B cell (primary cell): ENCODE data around the gene PREP. TPM values are rescaled to one million over a fixed set of nuclear protein-coding genes. Genes with fewer than 3 reads are reported as not detected.

Source experiments
- ATAC-seq: fragments of 200-7000 bp; cut with Tn5 transposase; one replicate; pipeline ENCODE4 v1.10.0; 2021; ENCODE audit warnings: low read depth, mild to moderate bottlenecking, moderate number of reproducible peaks, moderate library complexity
- CTCF ChIA-PET: fragments of 350-600 bp; sonication (Branson Sonifier 250); formaldehyde crosslinking; loops from one replicate; lab custom pipeline; 2021; ENCODE audit warnings: antibody characterized with exemption, inconsistent platforms; lab: Charles Lee
- POLR2A ChIA-PET: fragments of 350-600 bp; sonication (Branson Sonifier 250); formaldehyde crosslinking; loops from one replicate; lab custom pipeline; 2021; ENCODE audit warnings: antibody characterized with exemption; lab: Charles Lee
- DNase-seq: peaks from one replicate; pipeline ENCODE4 v3.0.0; 2013
- H2AFZ ChIP-seq: 2 replicates; pipeline ENCODE4 v1.6.1; 2012; ENCODE audit warnings: mild to moderate bottlenecking, low read depth, low read length; ENCODE audit not compliant: insufficient read depth, poor library complexity, severe bottlenecking
- H3K27ac ChIP-seq, 2 donors: 1 replicate in 1 of 2; 2 replicates in 1 of 2; pipeline ENCODE4 v1.5.1; 2012 to 2013; ENCODE audit warnings: low read length in 2 of 2, mild to moderate bottlenecking in 2 of 2, moderate library complexity in 1 of 2
- H3K27me3 ChIP-seq, 4 experiments: fragments of 200-600 bp in 1 of 4; sonication (generic) in 1 of 4; replicated peaks in 1 of 4; 1 replicate in 2 of 4; 2 replicates in 2 of 4; pipeline versions ENCODE4 v1.6.1 to v1.7.0; 2013 to 2016; ENCODE audit warnings: low read length in 3 of 4, mild to moderate bottlenecking in 2 of 4, mixed read lengths in 1 of 4, moderate library complexity in 1 of 4; ENCODE audit not compliant: insufficient read depth in 4 of 4, control insufficient read depth in 3 of 4; ENCODE audit errors: control extremely low read depth in 1 of 4
- H3K36me3 ChIP-seq, 2 experiments: replicated peaks in 1 of 2; 1 replicate in 1 of 2; 2 replicates in 1 of 2; pipeline versions ENCODE4 v1.6.1 to v1.7.1; 2013; ENCODE audit warnings: low read length in 1 of 2; ENCODE audit not compliant: insufficient read depth in 2 of 2, control insufficient read depth in 1 of 2; ENCODE audit errors: control extremely low read depth in 1 of 2, extremely low read depth in 1 of 2
- H3K4me1 ChIP-seq, 2 donors: fragments of 200-600 bp in 1 of 2; sonication (generic) in 1 of 2; 1 replicate in 1 of 2; 2 replicates in 1 of 2; pipeline versions ENCODE4 v1.5.1 to v1.6.1; 2013 to 2017; ENCODE audit warnings: low read length in 2 of 2; ENCODE audit not compliant: control insufficient read depth in 2 of 2, insufficient read depth in 2 of 2
- H3K4me2 ChIP-seq: replicated peaks from 2 replicates; pipeline ENCODE3; 2012; ENCODE audit warnings: mild to moderate bottlenecking, low read depth, low read length; ENCODE audit not compliant: poor library complexity, severe bottlenecking
- H3K4me3 ChIP-seq, 5 experiments: fragments of 200-600 bp in 1 of 5; sonication (generic) in 1 of 5; 1 replicate in 3 of 5; 2 replicates in 2 of 5; pipeline versions ENCODE4 v1.5.1 to v1.7.0; 2011 to 2016; ENCODE audit warnings: low read length in 4 of 5, mild to moderate bottlenecking in 4 of 5, low read depth in 2 of 5, control low read depth in 1 of 5, moderate library complexity in 1 of 5; ENCODE audit not compliant: insufficient read depth in 1 of 5; ENCODE audit errors: control extremely low read depth in 1 of 5, extremely low read depth in 1 of 5
- H3K79me2 ChIP-seq: fragments of 200-600 bp; sonication (generic); one replicate; pipeline ENCODE4 v1.6.0; 2016; ENCODE audit warnings: low read length; ENCODE audit not compliant: control insufficient read depth, insufficient read depth
- H3K9ac ChIP-seq: fragments of 200-600 bp; sonication (generic); 2 replicates; pipeline ENCODE4 v1.6.1; 2017; ENCODE audit warnings: mild to moderate bottlenecking, low read length, moderate library complexity
- H3K9me3 ChIP-seq, 3 donors: one replicate each; pipeline versions ENCODE4 v1.6.1 to v1.7.1; 2013; ENCODE audit warnings: low read length in 2 of 3; ENCODE audit not compliant: control insufficient read depth in 2 of 3, insufficient read depth in 1 of 3; ENCODE audit errors: control extremely low read depth in 1 of 3
- H4K20me1 ChIP-seq: 2 replicates; pipeline ENCODE4 v1.6.0; 2012; ENCODE audit warnings: mild to moderate bottlenecking, low read length; ENCODE audit not compliant: insufficient read depth, control insufficient read depth, poor library complexity, severe bottlenecking
- H3K27ac Mint-ChIP-seq: one replicate; pipeline ENCODE4 v1.8.0; 2021; ENCODE audit warnings: mixed read lengths
- H3K27me3 Mint-ChIP-seq: one replicate; pipeline ENCODE4 v1.8.0; 2021; ENCODE audit warnings: mixed read lengths
- H3K4me1 Mint-ChIP-seq: one replicate; pipeline ENCODE4 v1.8.0; 2021; ENCODE audit warnings: mixed read lengths
- H3K4me3 Mint-ChIP-seq: one replicate; pipeline ENCODE4 v1.8.0; 2021; ENCODE audit warnings: mixed read lengths
- H3K9me3 Mint-ChIP-seq: one replicate; pipeline ENCODE4 v1.8.0; 2022; ENCODE audit warnings: mixed read lengths; ENCODE audit not compliant: insufficient read depth
- CTCF ChIP-seq: fragments of 200-600 bp; IDR thresholded peaks from one replicate; pipeline ENCODE4 v1.8.0; 2022; ENCODE audit warnings: antibody characterized with exemption, mild to moderate bottlenecking
- EZH2 ChIP-seq: IDR thresholded peaks from 2 replicates; pipeline ENCODE4 v1.6.1; 2012; ENCODE audit warnings: borderline replicate concordance, low read depth, mild to moderate bottlenecking, moderate library complexity, low read length; ENCODE audit not compliant: insufficient read depth, poor library complexity, severe bottlenecking
- WGBS: methylation state at CpG from one replicate; pipeline ENCODE4 v1.1.5; 2013; ENCODE audit warnings: missing lambda C conversion rate; ENCODE audit not compliant: insufficient coverage; 5-methylcytosine and 5-hydroxymethylcytosine counted together
- intact Hi-C: fragments of 100-400 bp; cut with micrococcal nuclease; formaldehyde crosslinking; loops from one replicate; pipeline ENCODE4 v1.10.0; 2022
- polyA plus RNA-seq: library from polyadenylated mRNA; depleted of rRNA; stranded (reverse); fragments of >200 nt; gene quantifications from 2 replicates; pipeline ENCODE4 v1.2.3, GENCODE V29; 2012
- total RNA-seq, 2 donors: library from RNA; stranded (reverse); fragments of 120-200 nt in 1 of 2; gene quantifications; 1 replicate in 1 of 2; 2 replicates in 1 of 2; pipeline versions ENCODE4 v1.2.3 to v1.2.4, GENCODE V29; 2013 to 2022

The PREP gene
- total and polyA plus RNA-seq, 2 donors (not counting 1 experiment from before 2014, with no cell fraction given), result 12.2 to 27.0 TPM

GRCh38 chr6:105452376-105452775 lies 49.5 kb upstream of the PREP start:
- H3K4me2 ChIP-seq, result no peak overlapping the region
- peaks cover 0 to 4% (median 0%) of the 10 kb centered on the region in 4 experiments for H3K27me3 ChIP-seq
- H3K9ac ChIP-seq, result no peak overlapping the region
- ATAC-seq (no peak), DNase-seq (no peak)
- no peak overlapping the region for H3K4me3 ChIP-seq
- Mint-ChIP-seq H3K9me3 (no peaks in the 10 kb centered on the region), H3K27me3 (peaks cover 6% of the 10 kb centered on the region), H3K4me3 (no peak overlapping the region), H3K4me1 (peaks cover 16% of the 10 kb centered on the region), H3K27ac (no peak overlapping the region)
- no CpG with 5 or more reads among the region's 2 CpGs for WGBS
- no peak overlapping the region for H3K27ac ChIP-seq
- no peak overlapping the region for H2AFZ ChIP-seq
- CTCF ChIA-PET, result no interaction called here
- no peaks in the 10 kb centered on the region for H4K20me1 ChIP-seq
- no peaks in the 10 kb centered on the region for H3K79me2 ChIP-seq
- H3K4me1 ChIP-seq, result peaks cover 11 to 12% of the 10 kb centered on the region in 2 donors
- intact Hi-C loops, result no loop called here
- no peaks in the 10 kb centered on the region for H3K36me3 ChIP-seq
- TF ChIP-seq CTCF, result no peak
- no peak for TF ChIP-seq EZH2
- H3K9me3 ChIP-seq, result peaks cover 0 to 4% (median 0%) of the 10 kb centered on the region in 3 donors
- POLR2A ChIA-PET, result no interaction called here

GRCh38 chr6:105449756-105450390 lies 47.0 kb upstream of the PREP start:
- peaks cover 16% of the 10 kb centered on the region for H3K4me1 Mint-ChIP-seq
- Histone ChIP-seq H3K4me2 (no peak overlapping the region), H3K36me3 (no peaks in the 10 kb centered on the region), H3K27me3 (peaks cover 0 to 4% (median 0%) of the 10 kb centered on the region in 4 experiments), H2AFZ (no peak overlapping the region), H4K20me1 (no peaks in the 10 kb centered on the region), H3K4me1 (peaks cover 11 to 12% of the 10 kb centered on the region in 2 donors), H3K9me3 (no peaks in the 10 kb centered on the region), H3K9ac (no peak overlapping the region), H3K79me2 (no peaks in the 10 kb centered on the region), H3K4me3 (no peak overlapping the region), H3K27ac (no peak overlapping the region)
- no peak overlapping the region for H3K27ac Mint-ChIP-seq
- ChIA-PET CTCF (no interaction called here), POLR2A (interaction anchor here (0.5 kb wide), 1 partner anchor 586 kb away, joined by 3 read pairs; no protein-coding TSS in a partner anchor)
- ATAC-seq, result no peak
- peaks cover 3% of the 10 kb centered on the region for H3K27me3 Mint-ChIP-seq
- WGBS, result 80% methylated on average over 1 of the region's 2 CpGs
- no peaks in the 10 kb centered on the region for H3K9me3 Mint-ChIP-seq
- no peak for TF ChIP-seq EZH2
- no peak for TF ChIP-seq CTCF
- H3K4me3 Mint-ChIP-seq, result no peak overlapping the region
- no peak for DNase-seq
- intact Hi-C loops, result no loop called here
